ENCODE results near the gene PROM1.

Gene PROM1

GRCh38 chr4:16056681-16057385 is 27.0 kb downstream of the PROM1 start:
- DNase-seq: no peak

- DNase-seq: no peak
These were observed 27.9 kb downstream of the PROM1 start for GRCh38 chr4:16055873-16056272.

GRCh38 chr4:16055471-16055870 is 28.4 kb downstream of the PROM1 start:
- no peak for DNase-seq

GRCh38 chr4:16052939-16053338 is 30.9 kb downstream of the PROM1 start:
- DNase-seq: no peak

GRCh38 chr4:16051980-16052379 is 31.8 kb downstream of the PROM1 start:
- no peak for DNase-seq

- no peak for DNase-seq
These were observed 32.7 kb downstream of the PROM1 start for GRCh38 chr4:16051132-16051531.

- DNase-seq: no peak
These were observed 33.2 kb downstream of the PROM1 start for GRCh38 chr4:16050669-16051068.

GRCh38 chr4:16048619-16049419 is 35.0 kb downstream of the PROM1 start:
- no peak for DNase-seq

GRCh38 chr4:16045687-16046086 is 38.1 kb downstream of the PROM1 start:
- DNase-seq: no peak

GRCh38 chr4:16043642-16044498 is 40.0 kb downstream of the PROM1 start:
- DNase-seq: no peak

- DNase-seq: no peak
These were observed 44.7 kb downstream of the PROM1 start for GRCh38 chr4:16039139-16039538.

GRCh38 chr4:16037901-16038300 is 45.9 kb downstream of the PROM1 start:
- DNase-seq: no peak

- DNase-seq: no peak
These were observed 48.0 kb downstream of the PROM1 start for GRCh38 chr4:16035843-16036242.

GRCh38 chr4:16034010-16034748 is 49.6 kb downstream of the PROM1 start:
- no peak for DNase-seq

GRCh38 chr4:16032396-16032770 is 51.4 kb downstream of the PROM1 start:
- DNase-seq: no peak

- no peak for DNase-seq
These were observed 52.1 kb downstream of the PROM1 start for GRCh38 chr4:16031546-16032395.

- DNase-seq: no peak
These were observed 53.9 kb downstream of the PROM1 start for GRCh38 chr4:16029886-16030285.

- DNase-seq: no peak
These were observed 54.6 kb downstream of the PROM1 start for GRCh38 chr4:16029262-16029661.

- no peak for DNase-seq
These were observed 56.2 kb downstream of the PROM1 start for GRCh38 chr4:16027626-16028025.

GRCh38 chr4:16027114-16027513 is 56.7 kb downstream of the PROM1 start:
- no peak for DNase-seq

GRCh38 chr4:16026160-16026761 is 57.6 kb downstream of the PROM1 start:
- DNase-seq: no peak

Measured in activated gamma-delta T cell treated with Interleukin-2 at 50 U/mL for 16 hours (primary cell).